BJ (cell line): Measurements from ENCODE around the gene RAB3A. TPM values are rescaled to one million over a fixed set of nuclear protein-coding genes. Genes with fewer than 3 reads are reported as not detected.
A peak's percentile ranks its signal among the peaks of the same experiment; 100 is the strongest.

Source experiments
- CTCF ChIA-PET: fragments of 350-600 bp; formaldehyde crosslinking; extraction: SDS; loops from one replicate; lab custom pipeline; 2021; ENCODE audit warnings: antibody characterized with exemption, inconsistent platforms; lab: Yijun Ruan, JAX
- POLR2A ChIA-PET: fragments of 300-600 bp; sonication (Branson Sonifier 250); formaldehyde crosslinking; extraction: SDS; loops from one replicate; lab custom pipeline; 2021; ENCODE audit warnings: antibody characterized with exemption; lab: Charles Lee
- DNase-seq: peaks from one replicate; pipeline ENCODE4 v3.0.0-alpha.2; 2011; ENCODE audit warnings: low read depth
- H3K27me3 ChIP-seq: 2 replicates; pipeline ENCODE4 v1.6.0; 2011; ENCODE audit warnings: low read length; ENCODE audit not compliant: control insufficient read depth, insufficient read depth
- H3K36me3 ChIP-seq: 2 replicates; pipeline ENCODE4 v1.5.1; 2011; ENCODE audit warnings: low read length; ENCODE audit not compliant: control insufficient read depth, insufficient read depth
- H3K4me3 ChIP-seq: 2 replicates; pipeline ENCODE4 v1.5.1; 2011; ENCODE audit warnings: low read depth, mild to moderate bottlenecking, control low read depth, low read length
- CTCF ChIP-seq: IDR thresholded peaks from 2 replicates; pipeline ENCODE4 v1.5.1; 2011; ENCODE audit warnings: low read depth, mild to moderate bottlenecking, control low read depth, inconsistent platforms, low read length, moderate library complexity; ENCODE audit not compliant: insufficient read depth
- polyA plus RNA-seq: library from polyadenylated mRNA; depleted of rRNA; stranded (reverse); fragments of >200 nt; gene quantifications from 2 replicates; pipeline ENCODE4 v1.2.3, GENCODE V29; 2011

RAB3A gene
- polyA plus RNA-seq, 1 experiment, result 2.0 TPM

GRCh38 chr19:18226956-18227780, 23.3 kb upstream of the RAB3A start:
- ChIA-PET POLR2A (no interaction called here), CTCF (interaction anchor here (0.7 kb wide), 1 partner anchor 18 kb away, joined by 3 read pairs; no protein-coding TSS in a partner anchor)
- Histone ChIP-seq H3K27me3 (peaks cover 11% of the 10 kb centered on the region), H3K4me3 (no peak overlapping the region), H3K36me3 (no peaks in the 10 kb centered on the region)
- DNase-seq, result no peak
- TF ChIP-seq CTCF, result no peak

- Histone ChIP-seq H3K36me3 (no peaks in the 10 kb centered on the region), H3K4me3 (no peak within 1 kb of the TSS), H3K27me3 (peaks cover 9% of the 10 kb centered on the region)
- TF ChIP-seq CTCF, result no peak
- ChIA-PET CTCF (interaction anchor here (0.7 to 2.7 kb wide), 3 partner anchors 17 to 26 kb away, joined by 3 to 12 read pairs (median 8); no protein-coding TSS in a partner anchor), POLR2A (no interaction called here)
- DNase-seq, result no peak
Observed at GRCh38 chr19:18225702-18226468, 22.0 kb upstream of the RAB3A start, which contains the start of gene PDE4C. Gene PDE4C (minus strand): TSS chr19:18226438. CDS start chr19:18226415, 23 bp downstream.

GRCh38 chr19:18225355-18225701, 21.5 kb upstream of the RAB3A start:
- TF ChIP-seq CTCF, result no peak
- H3K36me3 ChIP-seq, result no peaks in the 10 kb centered on the region
- peaks cover 7% of the 10 kb centered on the region for H3K27me3 ChIP-seq
- no peak for DNase-seq
- POLR2A ChIA-PET, result no interaction called here
- no peak overlapping the region for H3K4me3 ChIP-seq
- CTCF ChIA-PET, result interaction anchor here (2.5 to 2.7 kb wide), 2 partner anchors 17 to 27 kb away, joined by 8 to 12 read pairs; no protein-coding TSS in a partner anchor

GRCh38 chr19:18224525-18225354, 20.9 kb upstream of the RAB3A start:
- peak; percentile 88 for DNase-seq
- ChIA-PET POLR2A (interaction anchor here (0.5 to 0.6 kb wide), 3 partner anchors 53 to 428 kb away, joined by 4 to 5 read pairs (median 5); partner anchors contain the start of gene ARRDC2), CTCF (interaction anchor here (1.0 to 2.7 kb wide), 6 partner anchors 11 to 104 kb away, joined by 3 to 12 read pairs (median 6); partner anchors contain the start of gene MPV17L2)
- no peak for TF ChIP-seq CTCF
- H3K4me3 ChIP-seq, result peak overlapping the region; percentile 34
- H3K36me3 ChIP-seq, result no peaks in the 10 kb centered on the region
- H3K27me3 ChIP-seq, result peaks cover 7% of the 10 kb centered on the region
